HG02678 (cell line): ENCODE data around the gene NFIA.

ENCODE experiments used
- ATAC-seq: cut with Tn5 transposase; IDR thresholded peaks from one replicate; pipeline ENCODE4 v1.9.1; 2021; ENCODE audit warnings: mild to moderate bottlenecking, moderate library complexity; ENCODE audit not compliant: unreplicated experiment

Gene NFIA

GRCh38 chr1:61174060-61174795 is 91.9 kb downstream of the NFIA start:
- no peak for ATAC-seq

DNA sequence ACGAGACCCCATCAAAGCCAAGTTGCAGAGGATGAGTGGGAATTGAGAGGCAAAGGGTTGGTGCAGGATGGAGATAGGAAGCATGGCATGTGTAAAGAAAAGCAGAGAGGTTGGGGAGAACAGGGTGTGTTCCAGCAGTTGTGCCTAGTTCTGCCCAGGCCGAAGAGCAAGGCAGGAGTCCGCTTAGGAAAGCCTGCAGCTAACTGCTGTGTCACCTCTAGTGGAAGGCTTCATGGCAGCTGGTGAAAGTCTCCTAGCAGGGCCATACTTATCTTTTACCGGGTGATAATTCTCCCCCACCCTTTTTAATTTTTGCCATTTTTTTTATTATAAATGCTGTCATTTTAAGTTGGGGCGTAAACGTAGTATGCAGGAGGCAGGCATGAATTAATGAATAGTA is 93.6 kb downstream of the NFIA start:
- ATAC-seq, result no peak

DNA sequence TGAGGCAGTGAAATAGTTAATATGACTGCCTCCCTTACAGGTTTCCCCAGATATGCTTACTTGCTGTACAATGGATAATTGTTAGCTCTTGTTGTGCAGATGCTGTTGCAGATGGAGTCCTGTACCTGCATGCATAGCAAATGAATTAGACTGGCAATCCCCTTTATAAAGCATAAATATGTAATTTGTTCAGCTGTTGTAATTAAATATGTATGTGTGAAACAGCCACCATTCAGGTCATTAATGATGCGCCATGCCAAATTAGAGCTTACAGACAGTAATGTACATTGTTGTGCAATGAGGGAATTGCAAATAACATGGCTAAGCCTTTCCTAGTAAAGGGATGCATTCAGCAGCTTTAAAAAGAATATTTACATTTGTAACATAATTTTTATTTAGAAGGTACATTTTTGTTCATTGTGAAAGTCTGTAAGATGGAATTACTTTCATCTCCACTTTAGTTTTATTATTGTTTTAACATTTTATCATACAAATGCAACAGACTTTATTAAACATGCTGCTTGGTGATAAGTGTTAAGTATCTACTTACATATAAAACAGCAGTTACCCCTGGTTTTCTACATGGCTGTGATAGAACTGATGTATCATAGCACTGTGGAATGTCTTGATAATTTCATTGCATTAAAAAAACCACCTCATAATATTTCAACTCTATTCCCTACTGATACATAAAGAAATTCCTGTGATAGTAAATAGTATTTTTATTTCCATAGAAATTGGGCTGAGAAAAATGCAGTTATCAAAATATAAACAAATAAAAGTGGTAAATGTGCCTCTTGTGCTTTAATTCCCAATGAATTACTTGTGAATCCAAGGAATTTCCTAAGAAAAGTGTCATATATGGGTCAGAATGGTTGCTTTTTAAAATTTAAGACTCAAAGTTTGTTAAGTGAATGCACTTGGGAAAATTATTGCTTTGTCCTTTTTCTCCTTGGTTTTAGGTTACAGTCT is 99.0 kb downstream of the NFIA start:
- ATAC-seq, result no peak

DNA sequence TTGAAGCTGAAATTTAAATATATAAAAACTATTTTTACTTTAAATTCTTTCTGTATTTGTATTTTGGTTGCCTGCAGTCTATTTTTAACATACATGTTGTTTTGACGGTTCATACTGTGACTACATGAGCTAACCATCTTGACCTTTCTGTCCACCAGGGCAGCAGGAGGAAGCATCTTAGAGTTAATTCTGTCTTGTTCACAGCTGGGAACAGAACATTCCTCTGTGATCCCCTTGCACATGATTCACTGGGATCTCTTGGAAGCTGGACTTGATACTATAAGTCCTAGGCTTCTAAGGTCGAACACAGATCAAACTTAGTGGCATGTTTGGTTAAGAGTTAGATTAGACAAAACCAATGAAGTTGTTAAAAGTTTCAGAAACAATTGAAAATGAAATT is 99.7 kb downstream of the NFIA start:
- no peak for ATAC-seq

DNA sequence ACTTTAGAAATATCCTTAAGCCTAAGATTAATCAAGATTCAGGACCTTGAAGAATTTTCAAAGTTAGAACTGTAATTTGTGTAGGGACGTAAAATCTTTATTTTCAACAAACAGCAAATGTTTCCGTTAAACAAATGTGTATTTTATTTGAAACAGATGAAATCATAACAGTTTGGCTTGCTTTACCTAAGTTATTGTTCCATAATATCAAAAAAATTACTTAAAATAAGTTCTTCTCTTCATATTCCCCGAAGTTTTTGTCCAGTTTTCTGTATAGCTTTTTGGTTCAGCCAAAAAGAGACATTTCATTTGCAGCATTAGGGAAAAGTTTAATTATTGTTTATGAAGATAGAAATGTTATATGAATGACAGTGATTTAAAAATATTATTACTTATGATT is 100.1 kb downstream of the NFIA start:
- no peak for ATAC-seq

DNA sequence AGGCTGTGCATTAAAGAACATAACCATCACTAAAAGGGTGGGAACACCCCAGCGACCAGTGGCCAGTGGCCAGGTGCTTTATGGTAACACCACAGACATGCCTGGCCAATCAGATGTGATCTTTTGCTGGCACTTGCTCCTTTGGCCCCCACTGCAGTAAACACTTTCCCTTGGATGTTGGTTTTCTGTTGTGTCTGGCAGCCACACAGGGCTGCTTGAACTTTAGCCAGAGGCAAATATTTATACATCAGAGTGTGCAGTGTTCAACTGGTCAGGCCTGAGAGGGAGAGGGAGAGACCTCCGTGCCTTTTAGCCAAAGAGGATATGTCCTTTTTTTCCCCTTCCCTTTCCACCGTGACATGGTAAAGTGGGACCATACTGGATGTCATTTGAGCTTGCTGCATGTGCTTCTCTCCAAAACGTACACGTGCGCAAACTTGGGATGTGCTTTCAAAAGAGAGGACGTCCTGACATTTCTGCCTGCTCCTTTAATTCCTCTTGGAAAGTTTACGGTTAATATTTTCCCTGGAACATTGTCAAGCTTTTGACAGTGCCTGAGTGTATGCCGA is 101.2 kb downstream of the NFIA start:
- ATAC-seq, result no peak

DNA sequence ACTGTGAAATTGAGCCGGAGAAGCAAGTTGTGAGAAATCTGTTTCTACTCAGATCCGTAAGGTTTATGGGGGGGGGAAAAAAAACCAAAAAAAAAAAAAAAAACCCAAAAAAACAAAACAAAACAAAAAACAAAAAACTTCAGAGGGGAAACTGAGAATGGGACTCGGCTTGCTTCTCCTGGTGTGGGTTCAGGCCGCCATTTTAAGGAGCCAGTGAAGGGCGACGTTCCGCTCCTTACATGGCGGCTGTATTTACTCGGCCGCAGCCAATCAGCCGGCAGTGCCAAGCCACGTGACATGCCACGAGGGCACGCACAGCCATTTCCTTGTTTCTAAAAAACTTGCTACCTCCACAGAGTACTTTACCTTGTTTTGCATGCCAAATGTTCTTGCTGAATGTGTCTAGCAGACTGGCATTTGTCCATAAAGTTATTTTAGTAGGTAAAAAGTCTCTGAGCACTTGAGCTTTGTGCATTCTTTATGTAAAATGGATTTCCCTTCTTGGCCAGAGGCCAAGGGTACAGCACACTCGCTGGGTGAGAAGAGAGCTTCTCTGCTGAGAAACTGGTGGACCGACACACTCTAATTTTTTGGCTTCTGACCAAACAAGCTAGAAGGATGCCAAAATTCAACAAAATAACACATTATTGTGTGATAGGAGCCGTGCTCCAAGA is 101.8 kb downstream of the NFIA start:
- no peak for ATAC-seq

- ATAC-seq, result no peak
Observed at GRCh38 chr1:61184714-61185106, 102.3 kb downstream of the NFIA start.

DNA sequence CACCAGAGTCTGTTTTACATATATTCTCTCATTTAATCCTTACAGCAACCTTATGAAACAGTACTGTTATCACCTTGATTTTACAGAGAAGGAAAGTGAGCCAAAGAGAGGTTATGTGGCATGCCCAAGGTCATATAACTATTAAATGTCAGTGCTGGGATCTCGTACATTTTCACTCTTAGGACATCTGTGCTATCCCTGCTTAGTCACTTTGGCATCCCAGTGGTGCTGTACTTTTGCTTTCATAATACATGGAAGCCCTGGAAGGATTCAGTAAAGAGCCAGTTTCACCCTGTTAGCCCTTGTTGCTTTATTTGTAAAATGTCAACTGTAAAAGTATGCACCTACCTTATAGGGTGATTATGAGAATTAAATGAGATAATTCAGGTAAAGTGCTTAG is 104.4 kb downstream of the NFIA start:
- no peak for ATAC-seq

GRCh38 chr1:61187352-61188086 is 105.2 kb downstream of the NFIA start:
- no peak for ATAC-seq

- no peak for ATAC-seq
Observed at GRCh38 chr1:61190153-61190552, 107.8 kb downstream of the NFIA start.

- ATAC-seq, result no peak
Observed at GRCh38 chr1:61190618-61191432, 108.5 kb downstream of the NFIA start.

GRCh38 chr1:61191433-61191720 is 109.0 kb downstream of the NFIA start:
- ATAC-seq, result no peak

DNA sequence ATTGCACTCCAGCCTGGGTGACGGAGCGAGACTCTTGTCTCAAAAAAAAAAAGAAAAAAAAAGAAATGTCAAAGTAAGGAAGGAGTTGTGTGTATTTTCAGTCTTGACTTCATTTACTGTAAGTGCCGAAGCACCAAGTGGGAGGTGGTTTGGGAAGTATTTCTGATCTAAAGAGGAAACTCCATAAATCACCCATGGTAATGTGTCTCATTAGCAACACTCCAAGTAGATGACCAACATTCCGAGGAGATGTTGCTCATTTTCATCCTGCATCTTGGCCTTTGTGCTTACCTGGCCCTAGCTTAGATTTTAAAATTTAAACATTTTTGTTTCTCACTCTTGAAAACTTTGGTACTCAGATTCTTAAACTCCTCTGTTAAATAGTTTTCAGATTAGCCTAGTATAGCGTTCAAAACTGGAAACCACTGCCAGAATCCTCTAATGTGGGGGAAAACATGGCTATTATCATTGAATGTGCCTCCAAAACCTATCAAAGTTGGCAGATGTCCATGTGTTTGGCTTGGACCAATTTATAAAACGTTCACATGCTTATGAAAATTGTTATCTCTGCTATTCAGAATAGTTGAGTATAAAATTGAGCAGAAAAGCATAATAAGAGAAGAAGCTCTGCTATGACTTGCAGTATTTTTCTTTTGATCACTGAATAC is 110.4 kb downstream of the NFIA start:
- no peak for ATAC-seq

DNA sequence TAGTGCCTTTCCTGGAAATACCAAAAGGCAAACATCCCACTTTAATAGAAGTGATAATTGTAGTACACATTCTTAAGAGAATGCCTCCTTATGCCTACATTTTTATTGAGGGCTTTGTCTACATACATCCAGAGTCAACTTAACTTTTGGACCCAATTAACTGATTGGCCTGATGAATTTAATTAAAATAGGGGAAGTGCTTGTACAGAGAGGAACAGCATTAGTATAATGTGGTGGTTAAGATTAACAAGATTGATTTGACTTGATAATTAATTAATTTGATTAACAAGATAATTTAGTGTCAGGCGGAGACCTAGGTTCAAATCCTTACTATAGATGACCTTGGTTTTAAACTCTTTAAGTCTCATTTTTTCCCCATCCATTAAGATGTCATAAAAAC is 111.4 kb downstream of the NFIA start:
- ATAC-seq, result no peak

DNA sequence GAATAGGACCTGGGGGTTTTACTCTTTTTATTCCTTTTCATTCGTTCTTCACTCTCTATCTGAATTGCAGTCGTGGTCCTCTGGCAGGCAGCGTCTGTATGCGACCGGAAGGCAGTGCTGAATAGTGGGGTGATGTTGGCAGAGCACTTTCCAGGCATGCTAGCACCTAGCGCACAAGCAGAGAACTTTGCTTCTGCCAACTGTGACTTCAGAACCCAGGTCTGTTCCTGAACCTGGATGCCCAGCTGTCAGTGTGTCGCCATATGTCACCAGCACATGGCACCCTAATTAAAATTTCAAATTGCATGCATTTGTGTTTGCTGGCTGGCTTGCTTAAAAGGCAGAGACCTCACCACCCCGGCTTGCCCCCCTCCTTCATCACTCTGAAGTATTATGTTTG is 116.2 kb downstream of the NFIA start:
- ATAC-seq, result no peak

DNA sequence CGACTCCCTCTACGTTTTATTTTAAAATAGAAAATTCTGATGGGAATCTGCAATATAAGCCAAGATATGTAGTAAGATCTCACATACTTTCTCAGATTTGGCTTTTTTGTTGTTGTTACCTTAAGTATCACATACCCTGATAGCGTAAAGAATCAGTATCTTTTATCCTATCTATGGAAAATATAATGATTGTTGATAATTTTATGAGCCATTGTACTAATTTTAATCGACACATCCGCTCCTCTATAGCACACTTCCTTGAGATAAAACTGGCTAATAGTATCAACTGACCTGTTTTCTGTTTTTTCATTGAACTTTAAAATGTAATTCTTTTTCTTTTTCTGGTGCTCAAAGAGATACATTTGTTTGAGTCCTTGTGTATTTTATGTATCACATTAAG is 118.7 kb downstream of the NFIA start:
- ATAC-seq, result no peak

- no peak for ATAC-seq
Observed at GRCh38 chr1:61202854-61203598, 120.7 kb downstream of the NFIA start.

DNA sequence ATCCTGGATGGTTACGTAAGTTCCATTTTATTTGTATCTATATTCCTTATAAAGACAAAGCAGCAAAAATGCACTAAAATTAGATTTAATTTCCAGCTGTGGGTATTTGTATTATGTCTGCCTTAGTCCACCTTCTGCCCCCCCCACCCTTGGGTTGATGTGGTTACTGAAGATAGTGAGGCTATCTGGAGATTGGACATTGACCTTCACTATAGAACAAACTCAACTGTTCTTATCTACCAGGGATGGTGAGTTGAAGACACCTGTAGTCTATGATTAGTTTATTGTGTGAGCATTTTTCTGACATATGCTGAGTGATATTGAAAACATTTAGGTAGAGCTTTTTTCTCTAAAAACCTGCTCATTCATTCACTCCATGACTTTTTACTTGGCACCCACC is 122.2 kb downstream of the NFIA start:
- ATAC-seq, result no peak
